GM10266 (cell line): ENCODE results near the gene TSSK2.
A peak's percentile ranks its signal among the peaks of the same experiment; 100 is the strongest.

Experiments
- DNase-seq: peaks from one replicate; pipeline ENCODE4 v3.0.0; 2012; ENCODE audit errors: extremely low spot score
- TF ChIP-seq, protein P1 (sequence below): IDR thresholded peaks from 2 replicates; pipeline ENCODE4 v1.5.1; 2012; ENCODE audit warnings: mild to moderate bottlenecking, low read depth; ENCODE audit not compliant: control insufficient read depth, insufficient read depth; ENCODE audit errors: missing control alignments

The TSSK2 gene

DNA sequence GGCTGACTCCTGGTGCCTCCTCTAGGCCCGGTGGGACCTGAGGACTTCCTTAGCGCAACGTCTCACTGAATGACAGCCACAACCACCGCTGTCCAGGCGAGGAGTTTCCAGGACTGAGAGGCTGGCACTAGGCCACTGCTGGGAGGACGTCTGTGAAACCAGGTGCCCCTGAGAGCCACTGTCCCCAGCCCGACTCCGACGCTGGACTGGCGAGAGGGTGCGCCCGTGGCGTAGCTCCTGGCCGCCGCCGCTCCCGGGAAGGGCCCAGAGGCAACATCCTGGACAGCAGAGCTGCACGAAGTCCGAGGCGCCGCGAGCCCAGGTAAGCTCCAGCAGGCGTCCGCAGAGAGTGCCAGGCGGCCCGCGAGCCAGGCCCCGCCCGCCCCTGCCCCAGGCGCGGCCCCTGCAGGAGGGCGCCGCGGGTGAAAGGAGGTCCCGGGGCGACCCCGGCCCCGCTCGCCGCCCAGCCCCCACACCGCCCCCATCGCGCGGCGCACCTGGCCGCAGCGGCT lies 9.4 kb upstream of the TSSK2 start:
- peak; percentile 54 for DNase-seq
- TF ChIP-seq, protein P1, sequence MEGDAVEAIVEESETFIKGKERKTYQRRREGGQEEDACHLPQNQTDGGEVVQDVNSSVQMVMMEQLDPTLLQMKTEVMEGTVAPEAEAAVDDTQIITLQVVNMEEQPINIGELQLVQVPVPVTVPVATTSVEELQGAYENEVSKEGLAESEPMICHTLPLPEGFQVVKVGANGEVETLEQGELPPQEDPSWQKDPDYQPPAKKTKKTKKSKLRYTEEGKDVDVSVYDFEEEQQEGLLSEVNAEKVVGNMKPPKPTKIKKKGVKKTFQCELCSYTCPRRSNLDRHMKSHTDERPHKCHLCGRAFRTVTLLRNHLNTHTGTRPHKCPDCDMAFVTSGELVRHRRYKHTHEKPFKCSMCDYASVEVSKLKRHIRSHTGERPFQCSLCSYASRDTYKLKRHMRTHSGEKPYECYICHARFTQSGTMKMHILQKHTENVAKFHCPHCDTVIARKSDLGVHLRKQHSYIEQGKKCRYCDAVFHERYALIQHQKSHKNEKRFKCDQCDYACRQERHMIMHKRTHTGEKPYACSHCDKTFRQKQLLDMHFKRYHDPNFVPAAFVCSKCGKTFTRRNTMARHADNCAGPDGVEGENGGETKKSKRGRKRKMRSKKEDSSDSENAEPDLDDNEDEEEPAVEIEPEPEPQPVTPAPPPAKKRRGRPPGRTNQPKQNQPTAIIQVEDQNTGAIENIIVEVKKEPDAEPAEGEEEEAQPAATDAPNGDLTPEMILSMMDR = no peak

DNA sequence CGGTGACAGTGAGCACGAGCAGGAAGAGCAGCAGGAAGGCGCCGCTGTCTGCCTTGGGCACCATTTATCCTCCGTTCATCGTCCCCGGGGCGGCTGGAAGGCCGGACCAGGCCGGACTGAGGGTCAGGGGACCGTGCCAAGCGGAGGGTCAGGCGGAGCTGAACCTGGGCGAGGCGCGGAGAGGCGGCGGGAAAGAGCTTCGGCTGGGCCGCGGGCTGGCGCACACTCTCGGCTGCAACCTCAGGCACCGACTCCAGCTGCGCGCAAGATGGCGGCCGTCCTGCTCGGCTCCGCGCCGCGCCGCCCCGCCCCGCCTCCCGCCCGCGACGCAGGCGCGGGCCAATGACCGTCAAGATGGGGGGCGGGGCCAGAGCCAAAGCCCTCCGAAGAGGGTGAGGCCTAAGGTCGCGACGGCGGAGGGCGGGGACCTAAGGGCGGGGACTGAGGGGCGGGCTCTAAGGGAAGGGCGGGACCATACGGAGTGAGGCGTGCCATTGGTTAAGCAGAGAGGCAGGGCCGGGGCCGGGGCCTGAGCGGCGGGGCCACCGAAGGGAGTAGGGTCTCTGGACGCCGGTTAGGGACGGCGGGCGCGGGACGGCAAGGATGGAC lies 8.9 kb upstream of the TSSK2 start, which contains the start of gene DGCR2:
Gene DGCR2, minus strand, starts transcription at position 270 of the 609 bp plus-strand sequence. Its CDS starts 206 bp downstream, at position 64.
- peak; percentile 100 for DNase-seq
- TF ChIP-seq, protein P1 = no peak

DNA sequence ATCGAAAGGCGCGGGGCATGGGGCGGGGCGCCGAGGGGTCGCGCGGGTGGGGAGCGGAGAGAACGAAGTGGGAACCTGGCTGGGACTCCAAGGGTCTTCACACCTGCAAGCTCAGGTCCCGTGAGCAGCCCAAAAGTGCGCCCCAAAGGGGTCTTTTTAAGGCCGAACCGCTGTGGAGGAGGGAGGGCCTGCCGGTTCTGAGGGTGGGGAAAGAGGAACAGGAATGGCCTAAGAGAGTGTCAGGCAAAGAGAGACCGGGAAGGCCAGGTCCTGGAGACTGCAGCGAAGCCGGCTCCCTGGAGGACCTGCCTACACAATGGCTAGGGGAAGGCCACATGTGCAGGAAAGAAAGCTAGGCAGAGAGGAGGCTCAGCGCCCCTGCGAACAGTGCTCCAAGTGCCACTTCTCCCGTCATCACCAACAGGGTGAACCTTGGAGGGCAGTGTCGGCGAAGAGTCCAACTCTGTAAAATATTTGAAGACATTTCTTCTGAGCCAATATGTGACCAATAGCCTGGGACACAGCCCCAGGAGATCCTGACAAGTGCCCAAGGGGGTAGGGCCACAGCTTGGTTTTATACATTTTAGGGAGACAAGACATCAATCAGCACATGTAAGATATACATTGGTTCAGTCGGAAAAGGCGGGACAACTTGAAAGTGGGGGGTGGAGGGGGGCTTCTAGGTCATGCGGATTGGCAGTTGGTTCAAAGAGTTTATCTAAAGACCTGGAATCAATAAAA lies 8.2 kb upstream of the TSSK2 start:
- no peak for DNase-seq
- TF ChIP-seq, protein P1 = no peak

DNA sequence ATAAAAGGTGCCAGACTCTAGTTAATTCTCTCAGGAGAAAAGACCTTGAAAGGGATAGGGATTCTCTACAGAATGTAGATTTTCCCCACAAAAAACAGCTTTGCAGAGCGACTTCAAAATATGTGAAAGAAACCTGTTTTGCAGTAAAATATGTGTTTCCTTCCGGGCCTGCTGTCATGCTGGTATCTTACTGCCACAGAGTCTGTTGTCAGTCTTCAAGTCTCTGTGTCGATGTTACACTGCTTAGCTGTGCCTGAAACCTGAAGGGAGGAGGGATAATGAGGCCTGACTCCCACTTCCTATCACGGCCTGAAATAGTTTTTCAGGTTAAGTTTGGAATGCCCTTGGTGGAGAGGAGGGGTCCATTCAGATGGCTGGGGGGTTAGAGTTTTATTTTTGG lies 7.2 kb upstream of the TSSK2 start:
- TF ChIP-seq, protein P1 = no peak
- DNase-seq = no peak

DNA sequence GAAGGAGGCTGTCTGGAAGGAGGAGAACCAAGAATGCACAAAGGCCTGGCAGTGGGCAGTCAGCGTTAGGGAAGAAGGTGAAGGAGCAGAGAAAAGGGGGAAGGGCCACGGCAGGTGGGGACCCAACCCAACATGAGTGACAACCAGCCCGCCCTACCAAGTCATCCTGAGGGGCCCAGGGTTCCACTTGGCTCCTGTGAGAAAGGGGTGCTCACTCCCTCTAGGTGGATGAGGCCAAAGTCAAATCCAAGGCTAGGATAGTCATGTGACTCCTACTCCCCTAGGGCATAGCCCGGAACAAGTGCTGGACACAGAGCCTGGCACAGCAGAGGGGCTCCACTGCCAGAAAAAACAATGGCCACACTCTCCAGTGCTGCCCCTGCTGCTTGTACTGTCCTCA lies 6.7 kb upstream of the TSSK2 start:
- TF ChIP-seq, protein P1 = no peak
- DNase-seq = no peak

DNA sequence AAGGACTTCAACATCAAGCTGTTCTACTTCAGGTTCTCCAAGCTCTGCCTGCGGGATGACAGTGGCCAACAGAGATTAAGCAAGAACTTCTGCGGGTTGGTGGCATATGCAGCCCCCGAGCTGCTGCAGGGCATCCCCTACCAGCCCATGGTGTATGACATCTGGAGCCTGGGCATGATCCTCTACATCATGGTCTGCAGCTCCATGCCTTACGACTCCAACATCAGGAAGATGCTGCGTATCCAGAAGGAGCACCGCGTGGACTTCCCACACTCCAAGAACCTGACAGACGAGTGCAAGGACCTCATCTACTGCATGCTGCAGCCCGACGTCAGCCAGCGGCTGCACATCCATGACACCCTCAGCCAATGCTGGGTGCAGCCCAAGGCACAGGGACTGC lies 6.1 kb upstream of the TSSK2 start:
- TF ChIP-seq, protein P1 = no peak
- no peak for DNase-seq
